ENCODE results near the gene RBM47. TPM values are rescaled to one million over a fixed set of nuclear protein-coding genes. Genes with fewer than 3 reads are reported as not detected.

The RBM47 gene
- total and polyA plus RNA-seq, 2 donors (not counting 1 experiment from before 2014, with no cell fraction given) = 0.14 to 1.8 TPM

- Histone ChIP-seq H2AFZ (ENCODE audit: low read length) (no peak overlapping the region), H3K4me3 (replicated peaks in 1 of 4; ENCODE audit: control extremely low read depth in 1 of 4, insufficient read depth in 1 of 4, low read depth in 3 of 4, low read length in 4 of 4) (no peak overlapping the region), H3K79me2 (ENCODE audit: control insufficient read depth, insufficient read depth, low read length) (no peaks in the 10 kb centered on the region), H3K4me1 (ENCODE audit: control insufficient read depth, extremely low read depth, insufficient read depth, low read length) (no peaks in the 10 kb centered on the region), H3K9me3 (ENCODE audit: control insufficient read depth, insufficient read depth, low read depth, low read length) (no peaks in the 10 kb centered on the region), H3K9ac (ENCODE audit: insufficient read depth, low read length) (no peak overlapping the region), H3K27me3 (ENCODE audit: control insufficient read depth, insufficient read depth, low read length) (no peaks in the 10 kb centered on the region), H3K36me3 (ENCODE audit: control insufficient read depth, insufficient read depth, low read length) (no peaks in the 10 kb centered on the region), H3K27ac (ENCODE audit: insufficient read depth, low read length) (no peak overlapping the region), H4K20me1 (ENCODE audit: control insufficient read depth, extremely low read depth, insufficient read depth, low read length) (no peaks in the 10 kb centered on the region), H3K4me2 (ENCODE audit: extremely low read depth, insufficient read depth, low read length) (no peak overlapping the region)
- no peak for TF ChIP-seq CTCF (conservative IDR thresholded peaks at IDR 0.05 in 1 of 2, IDR thresholded peaks at IDR 0.05 in 1 of 2; ENCODE audit: low read depth in 1 of 2, low read length in 2 of 2)
- no peak for TF ChIP-seq EZH2 (IDR thresholded peaks at IDR 0.05; ENCODE audit: low read length, missing control alignments)
- no peak for DNase-seq (ENCODE audit: low read depth in 2 of 2)
These were observed 184.0 kb downstream of the RBM47 start for GRCh38 chr4:40445671-40446070.

- Histone ChIP-seq H3K36me3 (ENCODE audit: control insufficient read depth, insufficient read depth, low read length) (no peaks in the 10 kb centered on the region), H3K4me2 (ENCODE audit: extremely low read depth, insufficient read depth, low read length) (no peak overlapping the region), H3K27ac (ENCODE audit: insufficient read depth, low read length) (no peak overlapping the region), H2AFZ (ENCODE audit: low read length) (no peak overlapping the region), H3K4me3 (replicated peaks in 1 of 4; ENCODE audit: control extremely low read depth in 1 of 4, insufficient read depth in 1 of 4, low read depth in 3 of 4, low read length in 4 of 4) (no peak overlapping the region), H3K9ac (ENCODE audit: insufficient read depth, low read length) (no peak overlapping the region), H3K79me2 (ENCODE audit: control insufficient read depth, insufficient read depth, low read length) (no peaks in the 10 kb centered on the region), H4K20me1 (ENCODE audit: control insufficient read depth, extremely low read depth, insufficient read depth, low read length) (no peaks in the 10 kb centered on the region), H3K27me3 (ENCODE audit: control insufficient read depth, insufficient read depth, low read length) (no peaks in the 10 kb centered on the region), H3K9me3 (ENCODE audit: control insufficient read depth, insufficient read depth, low read depth, low read length) (no peaks in the 10 kb centered on the region), H3K4me1 (ENCODE audit: control insufficient read depth, extremely low read depth, insufficient read depth, low read length) (no peaks in the 10 kb centered on the region)
- no peak for DNase-seq (ENCODE audit: low read depth in 2 of 2)
- no peak for TF ChIP-seq CTCF (conservative IDR thresholded peaks at IDR 0.05 in 1 of 2, IDR thresholded peaks at IDR 0.05 in 1 of 2; ENCODE audit: low read depth in 1 of 2, low read length in 2 of 2)
- TF ChIP-seq EZH2 (IDR thresholded peaks at IDR 0.05; ENCODE audit: low read length, missing control alignments) = no peak
These were observed 188.2 kb downstream of the RBM47 start for GRCh38 chr4:40441430-40441829.

GRCh38 chr4:40439519-40439918 lies 190.1 kb downstream of the RBM47 start:
- Histone ChIP-seq H3K79me2 (ENCODE audit: control insufficient read depth, insufficient read depth, low read length) (no peaks in the 10 kb centered on the region), H3K27ac (ENCODE audit: insufficient read depth, low read length) (no peak overlapping the region), H3K4me3 (replicated peaks in 1 of 4; ENCODE audit: control extremely low read depth in 1 of 4, insufficient read depth in 1 of 4, low read depth in 3 of 4, low read length in 4 of 4) (no peak overlapping the region), H3K27me3 (ENCODE audit: control insufficient read depth, insufficient read depth, low read length) (no peaks in the 10 kb centered on the region), H3K36me3 (ENCODE audit: control insufficient read depth, insufficient read depth, low read length) (no peaks in the 10 kb centered on the region), H2AFZ (ENCODE audit: low read length) (no peak overlapping the region), H3K9me3 (ENCODE audit: control insufficient read depth, insufficient read depth, low read depth, low read length) (no peaks in the 10 kb centered on the region), H3K4me1 (ENCODE audit: control insufficient read depth, extremely low read depth, insufficient read depth, low read length) (no peaks in the 10 kb centered on the region), H3K9ac (ENCODE audit: insufficient read depth, low read length) (no peak overlapping the region), H4K20me1 (ENCODE audit: control insufficient read depth, extremely low read depth, insufficient read depth, low read length) (no peaks in the 10 kb centered on the region), H3K4me2 (ENCODE audit: extremely low read depth, insufficient read depth, low read length) (no peak overlapping the region)
- TF ChIP-seq CTCF (conservative IDR thresholded peaks at IDR 0.05 in 1 of 2, IDR thresholded peaks at IDR 0.05 in 1 of 2; ENCODE audit: low read depth in 1 of 2, low read length in 2 of 2) (no peak), EZH2 (IDR thresholded peaks at IDR 0.05; ENCODE audit: low read length, missing control alignments) (no peak)
- no peak for DNase-seq (ENCODE audit: low read depth in 2 of 2)
